K562 (cell line): ENCODE data around the gene FLAD1. TPM values are rescaled to one million over a fixed set of nuclear protein-coding genes. Genes with fewer than 3 reads are reported as not detected.
A peak's percentile ranks its signal among the peaks of the same experiment; 100 is the strongest.

ENCODE experiments used
- E2F3 ChIP-seq: fragments of 250-450 bp; sonication (Bioruptor Pico); IDR thresholded peaks from 2 replicates; pipeline ENCODE4 v1.4.0; 2020; ENCODE audit warnings: mild to moderate bottlenecking
- ERF ChIP-seq: fragments of 450-650 bp; formaldehyde crosslinking; IDR thresholded peaks from 2 replicates; pipeline ENCODE4 v1.4.0; 2020; ENCODE audit warnings: mild to moderate bottlenecking, mixed read lengths
- FOXM1 ChIP-seq, 2 experiments: fragments of 450-650 bp in 1 of 2; sonication (generic) in 1 of 2; formaldehyde crosslinking in 1 of 2; IDR thresholded peaks; 2 replicates each; pipeline versions ENCODE4 v1.6.1 to v1.9.0; 2017 to 2022; ENCODE audit warnings: low read depth in 2 of 2, mild to moderate bottlenecking in 2 of 2, missing genetic modification reagents in 1 of 2, moderate library complexity in 1 of 2
- NFRKB ChIP-seq: fragments of 450-650 bp; IDR thresholded peaks from 2 replicates; pipeline ENCODE4 v1.6.1; 2016; ENCODE audit warnings: low read depth
- SOX6 ChIP-seq: fragments of 450-650 bp; IDR thresholded peaks from 2 replicates; pipeline ENCODE4 v1.6.1; 2014; ENCODE audit warnings: mild to moderate bottlenecking
- TAF7 ChIP-seq: fragments of 450-650 bp; IDR thresholded peaks from 2 replicates; pipeline ENCODE4 v1.6.1; 2016; ENCODE audit warnings: missing genetic modification characterization, missing compliant biosample characterization
- ZSCAN29 ChIP-seq: fragments of 450-650 bp; IDR thresholded peaks from 2 replicates; pipeline ENCODE4 v1.6.1; 2017
- polyA plus RNA-seq, 8 experiments: library from polyadenylated mRNA; depleted of rRNA in 4 of 8; stranded (reverse) in 5 of 8; unstranded in 3 of 8; fragments of >200 nt; fragmentation: Nextera tagmentation in 2 of 8; fragmentation: Illumina TruSeq in 1 of 8; extraction: Ambion mirVana in 2 of 8; extraction: Trizol in 1 of 8; gene quantifications; 2 replicates each; pipeline versions ENCODE4 v1.2.1 to v1.2.3, GENCODE V29; 2011 to 2014; ENCODE audit warnings: inconsistent platforms in 1 of 8, missing spikeins in 1 of 8
- total RNA-seq, 7 experiments: library from RNA; depleted of rRNA in 6 of 7; stranded (reverse); fragments of >200 nt in 6 of 7; fragmentation: Illumina TruSeq in 2 of 7; extraction: Trizol in 2 of 7; gene quantifications; 2 replicates each; pipeline versions ENCODE4 v1.2.1 to v1.2.3, GENCODE V29; 2011 to 2021; ENCODE audit warnings: low replicate concordance in 1 of 7
- TF ChIP-seq, protein P1 (sequence below): sonication (generic); formaldehyde crosslinking; IDR thresholded peaks from 2 replicates; pipeline ENCODE4 v1.5.0; 2020; ENCODE audit warnings: missing genetic modification reagents
- TF ChIP-seq, protein P2 (sequence below): fragments of 450-650 bp; IDR thresholded peaks from 2 replicates; pipeline ENCODE4 v1.6.1; 2016; ENCODE audit warnings: low read depth
- TF ChIP-seq, protein P3 (sequence below): fragments of 450-650 bp; IDR thresholded peaks from 2 replicates; pipeline ENCODE4 v1.6.1; 2014; ENCODE audit warnings: low read depth, mild to moderate bottlenecking, moderate library complexity, borderline replicate concordance
- TF ChIP-seq, protein P4 (sequence below): fragments of 250-450 bp; sonication (Bioruptor Pico); IDR thresholded peaks from 2 replicates; pipeline ENCODE4 v1.4.0; 2020; ENCODE audit warnings: borderline replicate concordance

Gene FLAD1
- total and polyA plus RNA-seq, 9 of the 15 experiments (the other 6 are each of a cell fraction or from before 2014, with no cell fraction given): 24.9 to 85.8 (median 67.0) TPM

DNA sequence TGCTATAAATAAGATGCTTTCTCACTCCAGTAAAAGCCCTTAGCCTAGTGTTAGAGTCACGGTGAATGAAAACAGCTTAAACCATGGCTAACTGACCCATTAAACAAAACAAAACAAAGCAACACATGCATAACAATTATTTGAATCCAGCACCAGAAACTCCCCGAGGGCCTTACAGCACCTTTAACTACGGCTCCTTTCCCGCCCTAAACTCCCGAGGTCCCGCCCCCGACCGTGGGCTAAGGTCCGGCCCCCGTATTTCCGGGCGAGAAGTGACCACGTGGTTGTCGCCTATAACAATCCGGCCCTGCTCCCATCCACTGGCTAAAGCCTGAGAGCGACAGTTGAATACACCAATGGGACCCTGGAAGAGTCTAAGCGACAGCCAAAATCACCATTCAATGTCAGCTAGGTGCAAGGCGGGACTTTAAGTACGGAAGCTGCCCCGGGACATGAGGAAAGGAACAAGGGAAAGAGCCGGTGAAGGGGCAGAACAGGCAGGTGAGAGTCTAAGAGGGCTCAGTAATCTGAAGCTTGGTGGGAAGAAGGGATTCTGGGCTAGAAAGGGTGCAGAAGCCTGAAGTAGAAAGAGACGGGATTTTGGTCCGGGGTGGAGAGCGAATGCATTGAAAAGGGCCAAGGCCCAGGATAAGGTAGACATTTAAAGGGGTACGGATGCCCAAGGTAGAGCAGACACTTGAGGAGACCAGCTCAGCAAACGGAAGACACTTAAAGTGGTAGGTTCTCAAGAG is at the start of gene FLAD1 (continued):
- TF ChIP-seq, protein P1, sequence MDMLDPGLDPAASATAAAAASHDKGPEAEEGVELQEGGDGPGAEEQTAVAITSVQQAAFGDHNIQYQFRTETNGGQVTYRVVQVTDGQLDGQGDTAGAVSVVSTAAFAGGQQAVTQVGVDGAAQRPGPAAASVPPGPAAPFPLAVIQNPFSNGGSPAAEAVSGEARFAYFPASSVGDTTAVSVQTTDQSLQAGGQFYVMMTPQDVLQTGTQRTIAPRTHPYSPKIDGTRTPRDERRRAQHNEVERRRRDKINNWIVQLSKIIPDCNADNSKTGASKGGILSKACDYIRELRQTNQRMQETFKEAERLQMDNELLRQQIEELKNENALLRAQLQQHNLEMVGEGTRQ (CRISPR knock-in tag): peak; percentile 92
- TF ChIP-seq, protein P2, sequence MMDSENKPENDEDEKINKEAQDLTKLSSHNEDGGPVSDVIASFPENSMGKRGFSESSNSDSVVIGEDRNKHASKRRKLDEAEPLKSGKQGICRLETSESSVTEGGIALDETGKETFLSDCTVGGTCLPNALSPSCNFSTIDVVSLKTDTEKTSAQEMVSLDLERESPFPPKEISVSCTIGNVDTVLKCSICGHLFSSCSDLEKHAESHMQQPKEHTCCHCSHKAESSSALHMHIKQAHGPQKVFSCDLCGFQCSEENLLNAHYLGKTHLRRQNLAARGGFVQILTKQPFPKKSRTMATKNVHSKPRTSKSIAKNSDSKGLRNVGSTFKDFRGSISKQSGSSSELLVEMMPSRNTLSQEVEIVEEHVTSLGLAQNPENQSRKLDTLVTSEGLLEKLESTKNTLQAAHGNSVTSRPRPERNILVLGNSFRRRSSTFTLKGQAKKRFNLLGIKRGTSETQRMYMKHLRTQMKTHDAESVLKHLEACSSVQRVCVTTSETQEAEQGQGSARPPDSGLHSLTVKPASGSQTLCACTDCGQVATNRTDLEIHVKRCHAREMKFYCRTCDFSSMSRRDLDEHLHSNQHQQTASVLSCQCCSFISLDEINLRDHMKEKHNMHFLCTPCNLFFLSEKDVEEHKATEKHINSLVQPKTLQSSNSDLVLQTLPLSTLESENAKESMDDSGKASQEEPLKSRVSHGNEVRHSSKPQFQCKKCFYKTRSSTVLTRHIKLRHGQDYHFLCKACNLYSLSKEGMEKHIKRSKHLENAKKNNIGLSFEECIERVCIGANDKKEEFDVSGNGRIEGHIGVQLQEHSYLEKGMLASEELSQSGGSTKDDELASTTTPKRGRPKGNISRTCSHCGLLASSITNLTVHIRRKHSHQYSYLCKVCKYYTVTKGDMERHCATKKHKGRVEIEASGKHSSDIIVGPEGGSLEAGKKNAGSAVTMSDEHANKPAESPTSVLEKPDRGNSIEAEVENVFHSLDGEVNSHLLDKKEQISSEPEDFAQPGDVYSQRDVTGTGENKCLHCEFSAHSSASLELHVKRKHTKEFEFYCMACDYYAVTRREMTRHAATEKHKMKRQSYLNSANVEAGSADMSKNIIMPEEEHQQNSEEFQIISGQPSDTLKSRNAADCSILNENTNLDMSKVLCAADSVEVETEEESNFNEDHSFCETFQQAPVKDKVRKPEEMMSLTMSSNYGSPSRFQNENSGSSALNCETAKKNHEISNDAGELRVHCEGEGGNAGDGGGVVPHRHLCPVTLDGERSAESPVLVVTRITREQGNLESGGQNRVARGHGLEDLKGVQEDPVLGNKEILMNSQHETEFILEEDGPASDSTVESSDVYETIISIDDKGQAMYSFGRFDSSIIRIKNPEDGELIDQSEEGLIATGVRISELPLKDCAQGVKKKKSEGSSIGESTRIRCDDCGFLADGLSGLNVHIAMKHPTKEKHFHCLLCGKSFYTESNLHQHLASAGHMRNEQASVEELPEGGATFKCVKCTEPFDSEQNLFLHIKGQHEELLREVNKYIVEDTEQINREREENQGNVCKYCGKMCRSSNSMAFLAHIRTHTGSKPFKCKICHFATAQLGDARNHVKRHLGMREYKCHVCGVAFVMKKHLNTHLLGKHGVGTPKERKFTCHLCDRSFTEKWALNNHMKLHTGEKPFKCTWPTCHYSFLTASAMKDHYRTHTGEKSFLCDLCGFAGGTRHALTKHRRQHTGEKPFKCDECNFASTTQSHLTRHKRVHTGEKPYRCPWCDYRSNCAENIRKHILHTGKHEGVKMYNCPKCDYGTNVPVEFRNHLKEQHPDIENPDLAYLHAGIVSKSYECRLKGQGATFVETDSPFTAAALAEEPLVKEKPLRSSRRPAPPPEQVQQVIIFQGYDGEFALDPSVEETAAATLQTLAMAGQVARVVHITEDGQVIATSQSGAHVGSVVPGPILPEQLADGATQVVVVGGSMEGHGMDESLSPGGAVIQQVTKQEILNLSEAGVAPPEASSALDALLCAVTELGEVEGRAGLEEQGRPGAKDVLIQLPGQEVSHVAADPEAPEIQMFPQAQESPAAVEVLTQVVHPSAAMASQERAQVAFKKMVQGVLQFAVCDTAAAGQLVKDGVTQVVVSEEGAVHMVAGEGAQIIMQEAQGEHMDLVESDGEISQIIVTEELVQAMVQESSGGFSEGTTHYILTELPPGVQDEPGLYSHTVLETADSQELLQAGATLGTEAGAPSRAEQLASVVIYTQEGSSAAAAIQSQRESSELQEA: peak; percentile 95
- TF ChIP-seq, protein P3, sequence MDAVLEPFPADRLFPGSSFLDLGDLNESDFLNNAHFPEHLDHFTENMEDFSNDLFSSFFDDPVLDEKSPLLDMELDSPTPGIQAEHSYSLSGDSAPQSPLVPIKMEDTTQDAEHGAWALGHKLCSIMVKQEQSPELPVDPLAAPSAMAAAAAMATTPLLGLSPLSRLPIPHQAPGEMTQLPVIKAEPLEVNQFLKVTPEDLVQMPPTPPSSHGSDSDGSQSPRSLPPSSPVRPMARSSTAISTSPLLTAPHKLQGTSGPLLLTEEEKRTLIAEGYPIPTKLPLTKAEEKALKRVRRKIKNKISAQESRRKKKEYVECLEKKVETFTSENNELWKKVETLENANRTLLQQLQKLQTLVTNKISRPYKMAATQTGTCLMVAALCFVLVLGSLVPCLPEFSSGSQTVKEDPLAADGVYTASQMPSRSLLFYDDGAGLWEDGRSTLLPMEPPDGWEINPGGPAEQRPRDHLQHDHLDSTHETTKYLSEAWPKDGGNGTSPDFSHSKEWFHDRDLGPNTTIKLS: peak; percentile 75
- TF ChIP-seq NFRKB (peak; percentile 68), ERF (0 out of 2 replicates have a peak, but pooled peaks have one; percentile 25), SOX6 (peak; percentile 36; the same call in 1 of the 2 replicates), E2F3 (CRISPR knock-in tag) (peak; percentile 92), ZSCAN29 (no peak; the same call in 1 of the 2 replicates), FOXM1 (IDR thresholded peaks at IDR 0.05; ENCODE audit: low read depth) (peak; percentile 76), FOXM1 (CRISPR knock-in tag; IDR thresholded peaks at IDR 0.05; ENCODE audit: low read depth) (no peak), TAF7 (peak; percentile 71; the same call in 1 of the 2 replicates)
- TF ChIP-seq, protein P4, sequence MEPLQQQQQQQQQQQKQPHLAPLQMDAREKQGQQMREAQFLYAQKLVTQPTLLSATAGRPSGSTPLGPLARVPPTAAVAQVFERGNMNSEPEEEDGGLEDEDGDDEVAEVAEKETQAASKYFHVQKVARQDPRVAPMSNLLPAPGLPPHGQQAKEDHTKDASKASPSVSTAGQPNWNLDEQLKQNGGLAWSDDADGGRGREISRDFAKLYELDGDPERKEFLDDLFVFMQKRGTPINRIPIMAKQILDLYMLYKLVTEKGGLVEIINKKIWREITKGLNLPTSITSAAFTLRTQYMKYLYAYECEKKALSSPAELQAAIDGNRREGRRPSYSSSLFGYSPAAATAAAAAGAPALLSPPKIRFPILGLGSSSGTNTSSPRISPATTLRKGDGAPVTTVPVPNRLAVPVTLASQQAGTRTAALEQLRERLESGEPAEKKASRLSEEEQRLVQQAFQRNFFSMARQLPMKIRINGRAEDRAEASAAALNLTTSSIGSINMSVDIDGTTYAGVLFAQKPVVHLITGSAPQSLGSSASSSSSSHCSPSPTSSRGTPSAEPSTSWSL: no peak
